ENCODE results near the gene GRIK2.

- no peak for TF ChIP-seq CTCF (IDR thresholded peaks at IDR 0.05; ENCODE audit: insufficient read depth, low read depth, low read length)
- no peak for TF ChIP-seq EZH2 (IDR thresholded peaks at IDR 0.05; ENCODE audit: insufficient read depth, low read length)
Measured at GRCh38 chr6:101728956-101729355, 335.4 kb downstream of the GRIK2 start.
